Measurements from ENCODE around the gene PDLIM7. TPM values are rescaled to one million over a fixed set of nuclear protein-coding genes. Genes with fewer than 3 reads are reported as not detected.
A peak's percentile ranks its signal among the peaks of the same experiment; 100 is the strongest.

Gene PDLIM7
- total RNA-seq, 1 experiment from 2014 or later: 400 TPM

DNA sequence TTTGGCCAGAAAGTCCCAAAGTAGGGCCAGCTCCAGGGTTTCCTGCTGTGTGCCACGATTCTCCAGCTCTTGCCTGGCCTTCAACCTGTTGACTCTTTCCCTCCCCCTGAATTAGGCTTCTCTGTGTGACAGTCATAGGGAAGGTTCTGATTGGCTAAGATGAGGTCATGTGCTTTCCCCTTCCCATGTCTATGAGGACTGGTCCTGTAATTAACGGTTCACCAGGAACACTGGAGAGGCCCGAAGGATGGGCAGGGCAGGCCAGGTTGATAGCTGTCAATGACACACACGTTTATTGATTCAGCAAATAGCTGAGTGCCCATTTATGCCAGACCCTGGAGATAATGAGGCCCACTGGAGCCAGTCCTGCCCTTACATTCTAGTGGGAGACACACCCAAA lies 59.8 kb downstream of the PDLIM7 start:
- H3K9me3 Mint-ChIP-seq (ENCODE audit: low read depth, unreplicated experiment): no peaks in the 10 kb centered on the region
- no peak for DNase-seq
- H3K27me3 Mint-ChIP-seq (ENCODE audit: unreplicated experiment): no peaks in the 10 kb centered on the region
- H3K27ac Mint-ChIP-seq (ENCODE audit: unreplicated experiment): peak overlapping the region; percentile 14
- CTCF ChIA-PET: interaction anchor here (0.6 to 1.0 kb wide), 2 partner anchors 11 to 43 kb away, joined by 3 to 4 read pairs; partner anchors contain the start of gene GRK6
- no peak overlapping the region for H3K4me3 Mint-ChIP-seq (ENCODE audit: low read depth, unreplicated experiment)
- intact Hi-C loops (cut with micrococcal nuclease; ENCODE audit: unreplicated experiment): no loop called here
- BruUV-seq (replicated peaks): TSS peak; percentile 11
- H3K4me1 Mint-ChIP-seq (ENCODE audit: low read depth, unreplicated experiment): peaks cover 7% of the 10 kb centered on the region
- TF ChIP-seq, protein P1, sequence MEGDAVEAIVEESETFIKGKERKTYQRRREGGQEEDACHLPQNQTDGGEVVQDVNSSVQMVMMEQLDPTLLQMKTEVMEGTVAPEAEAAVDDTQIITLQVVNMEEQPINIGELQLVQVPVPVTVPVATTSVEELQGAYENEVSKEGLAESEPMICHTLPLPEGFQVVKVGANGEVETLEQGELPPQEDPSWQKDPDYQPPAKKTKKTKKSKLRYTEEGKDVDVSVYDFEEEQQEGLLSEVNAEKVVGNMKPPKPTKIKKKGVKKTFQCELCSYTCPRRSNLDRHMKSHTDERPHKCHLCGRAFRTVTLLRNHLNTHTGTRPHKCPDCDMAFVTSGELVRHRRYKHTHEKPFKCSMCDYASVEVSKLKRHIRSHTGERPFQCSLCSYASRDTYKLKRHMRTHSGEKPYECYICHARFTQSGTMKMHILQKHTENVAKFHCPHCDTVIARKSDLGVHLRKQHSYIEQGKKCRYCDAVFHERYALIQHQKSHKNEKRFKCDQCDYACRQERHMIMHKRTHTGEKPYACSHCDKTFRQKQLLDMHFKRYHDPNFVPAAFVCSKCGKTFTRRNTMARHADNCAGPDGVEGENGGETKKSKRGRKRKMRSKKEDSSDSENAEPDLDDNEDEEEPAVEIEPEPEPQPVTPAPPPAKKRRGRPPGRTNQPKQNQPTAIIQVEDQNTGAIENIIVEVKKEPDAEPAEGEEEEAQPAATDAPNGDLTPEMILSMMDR (IDR thresholded peaks at IDR 0.05; ENCODE audit: unreplicated experiment): no peak
- H3K36me3 Mint-ChIP-seq (ENCODE audit: insufficient read depth, unreplicated experiment): peaks cover 76% of the 10 kb centered on the region

DNA sequence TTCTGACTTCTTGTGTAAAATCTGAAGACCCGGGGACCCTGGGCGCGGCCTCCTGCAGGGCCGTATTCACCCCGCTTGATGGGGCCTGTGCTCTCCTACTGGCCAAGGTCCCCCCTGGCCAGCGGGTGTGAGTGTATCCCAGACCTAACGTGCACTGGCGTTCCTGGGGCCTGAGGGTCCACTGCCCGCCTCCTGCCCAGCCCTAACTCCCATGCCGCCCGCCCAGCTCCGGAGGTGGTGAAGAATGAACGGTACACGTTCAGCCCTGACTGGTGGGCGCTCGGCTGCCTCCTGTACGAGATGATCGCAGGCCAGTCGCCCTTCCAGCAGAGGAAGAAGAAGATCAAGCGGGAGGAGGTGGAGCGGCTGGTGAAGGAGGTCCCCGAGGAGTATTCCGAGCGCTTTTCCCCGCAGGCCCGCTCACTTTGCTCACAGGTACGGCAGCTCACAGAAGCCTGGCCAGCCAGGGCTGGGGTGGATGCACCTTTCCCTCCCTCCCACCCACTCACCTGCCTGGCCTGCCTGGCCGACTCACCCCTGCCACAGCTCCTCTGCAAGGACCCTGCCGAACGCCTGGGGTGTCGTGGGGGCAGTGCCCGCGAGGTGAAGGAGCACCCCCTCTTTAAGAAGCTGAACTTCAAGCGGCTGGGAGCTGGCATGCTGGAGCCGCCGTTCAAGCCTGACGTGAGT lies 61.4 kb downstream of the PDLIM7 start:
- intact Hi-C loops (cut with micrococcal nuclease; ENCODE audit: unreplicated experiment): no loop called here
- TF ChIP-seq, protein P1 (IDR thresholded peaks at IDR 0.05; ENCODE audit: unreplicated experiment): no peak
- H3K4me3 Mint-ChIP-seq (ENCODE audit: low read depth, unreplicated experiment): no peak overlapping the region
- no peaks in the 10 kb centered on the region for H3K27me3 Mint-ChIP-seq (ENCODE audit: unreplicated experiment)
- no peak for DNase-seq
- H3K9me3 Mint-ChIP-seq (ENCODE audit: low read depth, unreplicated experiment): no peaks in the 10 kb centered on the region
- H3K27ac Mint-ChIP-seq (ENCODE audit: unreplicated experiment): no peak overlapping the region
- peaks cover 65% of the 10 kb centered on the region for H3K36me3 Mint-ChIP-seq (ENCODE audit: insufficient read depth, unreplicated experiment)
- BruUV-seq (replicated peaks): no TSS peak
- H3K4me1 Mint-ChIP-seq (ENCODE audit: low read depth, unreplicated experiment): peaks cover 7% of the 10 kb centered on the region
- CTCF ChIA-PET: no interaction called here

DNA sequence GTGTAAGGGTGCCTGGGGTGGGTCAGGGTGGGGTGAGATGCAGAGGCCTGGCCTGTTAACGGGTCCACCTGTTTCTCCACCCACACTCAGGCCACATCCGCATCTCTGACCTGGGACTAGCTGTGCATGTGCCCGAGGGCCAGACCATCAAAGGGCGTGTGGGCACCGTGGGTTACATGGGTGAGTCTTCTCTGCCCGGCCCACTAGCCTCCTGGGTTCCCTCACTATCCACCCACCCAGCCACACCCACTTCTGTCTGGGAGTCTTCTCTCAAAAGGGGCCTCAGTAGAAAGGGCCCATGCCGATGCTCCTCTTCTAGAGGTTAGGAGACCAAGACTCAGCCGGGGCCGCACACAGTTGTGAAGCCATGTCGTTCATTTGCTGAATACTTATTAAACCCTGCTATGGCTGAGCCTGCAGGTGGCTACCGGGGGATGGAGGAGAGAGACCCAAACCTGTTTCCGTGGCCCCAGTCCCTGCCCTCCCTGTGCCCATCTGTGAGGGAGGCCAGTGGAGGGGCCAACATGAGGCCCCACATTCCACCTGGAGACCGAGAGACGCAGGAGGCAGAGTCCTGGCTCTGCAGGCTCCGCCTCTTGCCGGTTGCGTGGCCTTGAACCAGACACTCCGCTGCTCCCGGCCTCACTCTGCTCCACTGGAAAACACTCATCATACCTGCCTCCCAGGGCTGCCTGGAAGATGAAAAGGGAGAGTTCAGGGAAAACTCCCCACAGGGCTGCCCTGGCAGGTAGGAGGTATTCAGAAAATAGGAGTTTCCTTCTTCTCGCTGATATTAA lies 62.3 kb downstream of the PDLIM7 start:
- peaks cover 7% of the 10 kb centered on the region for H3K4me1 Mint-ChIP-seq (ENCODE audit: low read depth, unreplicated experiment)
- no TSS peak for BruUV-seq (replicated peaks)
- no peak overlapping the region for H3K27ac Mint-ChIP-seq (ENCODE audit: unreplicated experiment)
- H3K9me3 Mint-ChIP-seq (ENCODE audit: low read depth, unreplicated experiment): no peaks in the 10 kb centered on the region
- no peaks in the 10 kb centered on the region for H3K27me3 Mint-ChIP-seq (ENCODE audit: unreplicated experiment)
- TF ChIP-seq, protein P1 (IDR thresholded peaks at IDR 0.05; ENCODE audit: unreplicated experiment): no peak
- intact Hi-C loops (cut with micrococcal nuclease; ENCODE audit: unreplicated experiment): no loop called here
- H3K4me3 Mint-ChIP-seq (ENCODE audit: low read depth, unreplicated experiment): no peak overlapping the region
- no peak for DNase-seq
- H3K36me3 Mint-ChIP-seq (ENCODE audit: insufficient read depth, unreplicated experiment): peaks cover 68% of the 10 kb centered on the region
- CTCF ChIA-PET: interaction anchor here (0.6 kb wide), 1 partner anchor 46 kb away, joined by 4 read pairs; no protein-coding TSS in a partner anchor

DNA sequence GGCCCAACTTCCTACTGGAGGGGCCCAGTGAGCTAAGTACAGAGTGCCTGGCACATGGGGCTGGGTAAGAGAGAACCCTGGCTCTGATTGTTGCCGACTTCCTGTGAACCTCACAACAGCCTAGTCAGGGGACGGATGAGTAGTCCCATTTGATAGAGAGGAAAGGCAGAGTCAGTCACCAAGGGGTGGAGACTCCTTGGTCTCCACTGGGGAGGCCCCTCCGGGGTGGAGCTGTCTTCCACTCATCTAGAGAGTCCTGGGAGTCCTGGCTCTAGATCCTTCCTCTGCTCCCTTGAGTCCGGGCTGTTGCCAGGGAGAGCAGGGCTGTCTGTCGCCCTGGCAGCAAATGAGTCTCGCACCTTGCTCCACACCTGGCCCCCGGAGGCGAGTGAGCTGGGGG lies 63.0 kb downstream of the PDLIM7 start:
- CTCF ChIA-PET: interaction anchor here (0.6 to 1.3 kb wide), 2 partner anchors 10 to 45 kb away, joined by 3 to 4 read pairs; no protein-coding TSS in a partner anchor
- Mint-ChIP-seq H3K27ac (ENCODE audit: unreplicated experiment) (no peak overlapping the region), H3K27me3 (ENCODE audit: unreplicated experiment) (no peaks in the 10 kb centered on the region), H3K4me3 (ENCODE audit: low read depth, unreplicated experiment) (no peak overlapping the region), H3K36me3 (ENCODE audit: insufficient read depth, unreplicated experiment) (peaks cover 68% of the 10 kb centered on the region), H3K4me1 (ENCODE audit: low read depth, unreplicated experiment) (peaks cover 10% of the 10 kb centered on the region), H3K9me3 (ENCODE audit: low read depth, unreplicated experiment) (no peaks in the 10 kb centered on the region)
- intact Hi-C loops (cut with micrococcal nuclease; ENCODE audit: unreplicated experiment): no loop called here
- BruUV-seq (replicated peaks): no TSS peak
- no peak for DNase-seq
- TF ChIP-seq, protein P1 (IDR thresholded peaks at IDR 0.05; ENCODE audit: unreplicated experiment): no peak
